CD4-positive, alpha-beta T cell treated with Interleukin-12 subunit alpha and Interleukin-12 subunit beta, for 1 hour (primary cell): Measurements from ENCODE around the gene DNAH8.
A peak's percentile ranks its signal among the peaks of the same experiment; 100 is the strongest.
"Not testable (repeated sequence)": the region's sequence is repeated elsewhere in the genome, so short reads cannot be mapped to it uniquely, and the experiment has no call there.

Experiments
- DNase-seq: peaks from one replicate; pipeline ENCODE4 v3.0.0-alpha.2; 2020

DNAH8 gene

DNA sequence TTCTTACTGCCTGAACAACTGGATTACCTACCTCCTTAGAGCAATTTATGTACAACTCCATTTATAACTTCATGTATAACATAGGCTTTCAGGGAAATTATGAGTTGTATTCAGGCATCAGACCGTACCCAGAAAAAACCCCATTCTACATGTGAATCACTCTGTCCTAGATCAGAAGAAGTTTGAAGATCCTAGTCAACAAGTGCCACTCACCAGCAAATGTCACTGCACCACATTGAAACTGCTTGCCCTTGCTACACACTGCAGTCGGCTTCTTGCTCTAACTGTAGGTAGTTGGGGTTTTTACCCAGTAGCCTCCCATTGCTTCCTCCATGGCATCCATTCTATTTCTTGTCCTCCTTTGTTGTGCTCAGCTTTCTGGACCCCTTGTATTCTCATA lies 132.4 kb downstream of the DNAH8 start:
- DNase-seq = no peak

DNA sequence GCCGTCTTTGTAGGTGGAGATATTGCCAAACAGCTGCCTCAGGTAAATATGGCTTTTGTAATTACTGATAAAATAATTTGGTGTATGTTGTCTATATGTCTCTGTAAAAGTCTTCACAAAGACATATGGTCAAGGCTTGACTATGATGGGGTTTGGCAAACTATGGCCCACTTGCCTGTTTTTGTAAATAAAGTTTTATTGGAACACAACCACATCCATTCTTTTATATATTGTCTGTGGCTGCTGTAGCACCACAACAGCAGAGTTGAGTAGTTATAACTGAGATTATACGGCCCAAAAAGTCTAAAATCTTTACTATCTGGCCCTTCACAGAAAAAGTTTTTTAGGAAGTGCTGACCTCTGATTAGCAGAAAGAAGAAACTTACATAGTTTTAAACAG lies 133.6 kb downstream of the DNAH8 start:
- no peak for DNase-seq

DNA sequence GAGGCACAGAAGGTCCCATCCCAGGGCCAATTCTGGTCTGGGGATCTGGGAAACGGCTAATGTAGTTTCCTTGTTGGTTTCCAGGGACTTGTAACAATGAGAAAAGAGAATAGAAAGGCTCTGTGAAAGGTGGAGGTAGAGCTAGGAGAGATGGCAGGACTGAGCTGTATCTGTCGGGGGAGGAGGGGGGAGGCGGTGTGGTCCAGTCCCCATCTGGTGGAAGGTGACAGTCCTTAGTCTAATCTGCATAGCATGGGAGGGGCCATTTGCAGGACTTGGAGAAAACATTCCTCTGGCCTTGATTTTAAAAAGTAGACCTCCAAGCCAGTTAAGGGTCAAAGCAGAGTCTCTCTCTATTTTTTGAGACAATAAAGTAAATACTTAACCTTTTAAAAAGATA lies 137.1 kb downstream of the DNAH8 start:
- DNase-seq = no peak

DNA sequence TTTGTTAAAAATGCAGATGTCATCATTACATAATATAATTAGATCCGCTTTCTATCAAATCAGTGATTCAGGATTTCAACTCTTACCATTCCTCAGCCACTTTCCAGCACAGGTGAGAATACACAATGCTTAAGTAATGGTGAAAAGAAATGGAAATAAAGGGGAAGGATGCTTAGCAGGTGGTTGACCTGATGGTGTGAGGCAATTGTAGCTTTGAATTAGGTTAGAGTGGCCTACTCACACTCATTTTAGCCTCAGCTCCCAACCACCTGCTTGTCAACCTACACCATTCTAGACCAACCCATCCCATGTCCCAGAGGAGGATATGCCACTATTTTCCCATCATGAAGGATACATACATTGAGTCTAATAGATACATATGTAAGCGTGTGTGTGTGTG lies 138.1 kb downstream of the DNAH8 start:
- no peak for DNase-seq

DNA sequence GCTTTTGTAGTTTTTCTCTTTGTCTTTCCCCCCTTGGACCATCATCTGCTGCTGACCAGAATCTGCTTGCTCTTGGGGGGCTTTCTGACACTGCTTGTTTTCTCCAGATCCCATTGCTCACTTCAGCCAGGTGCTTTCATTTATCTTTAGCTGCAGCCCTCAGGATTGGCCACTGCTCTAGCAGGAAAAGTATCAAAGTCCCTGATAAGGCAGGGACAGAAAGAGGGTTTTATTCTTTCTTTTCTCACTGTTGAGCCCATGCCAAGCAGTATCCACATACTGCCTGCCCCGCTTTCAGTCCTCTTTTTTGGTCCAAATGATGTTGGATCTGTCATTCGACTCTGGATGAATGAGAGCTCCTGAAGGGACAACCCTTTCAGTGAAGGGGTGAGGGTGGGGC lies 141.4 kb downstream of the DNAH8 start:
- DNase-seq = no peak

DNA sequence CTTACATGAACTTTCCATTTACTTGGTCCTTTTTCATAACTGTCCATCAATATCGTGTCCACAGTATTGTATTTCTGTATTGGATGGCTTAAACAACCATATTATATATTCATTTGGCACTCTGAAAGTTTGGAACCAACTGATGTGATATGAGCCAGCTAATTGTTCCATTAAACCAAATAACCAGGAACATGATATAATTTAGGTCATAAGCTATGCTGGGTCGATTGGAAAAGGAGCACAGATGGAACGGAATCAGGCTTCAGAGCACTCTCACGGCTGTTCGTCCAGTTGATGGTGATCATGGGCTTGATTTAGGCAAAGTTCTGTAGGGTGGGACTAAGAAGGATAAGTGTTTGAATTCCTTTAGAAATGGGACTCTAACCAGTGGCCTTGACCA lies 142.7 kb downstream of the DNAH8 start:
- DNase-seq = no peak

DNA sequence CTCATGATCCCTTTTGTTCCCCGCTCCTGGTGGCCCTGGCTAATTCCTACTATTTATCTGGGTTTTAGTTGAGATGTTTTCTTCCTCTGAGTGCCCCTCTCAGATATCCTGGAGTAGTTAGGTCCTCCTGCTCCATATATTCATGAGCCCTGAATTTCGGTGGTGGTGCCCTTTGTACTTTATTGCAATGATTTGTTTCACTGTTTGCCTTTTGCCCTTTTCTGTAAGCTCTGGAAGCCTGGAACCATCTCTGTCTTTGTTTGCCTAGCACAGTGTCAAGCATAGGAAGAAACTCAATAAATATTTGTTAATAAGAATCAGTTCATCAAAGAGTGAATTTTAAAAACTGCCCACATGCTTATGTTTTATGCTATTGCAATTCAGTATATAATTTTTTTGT lies 144.9 kb downstream of the DNAH8 start:
- no peak for DNase-seq

DNA sequence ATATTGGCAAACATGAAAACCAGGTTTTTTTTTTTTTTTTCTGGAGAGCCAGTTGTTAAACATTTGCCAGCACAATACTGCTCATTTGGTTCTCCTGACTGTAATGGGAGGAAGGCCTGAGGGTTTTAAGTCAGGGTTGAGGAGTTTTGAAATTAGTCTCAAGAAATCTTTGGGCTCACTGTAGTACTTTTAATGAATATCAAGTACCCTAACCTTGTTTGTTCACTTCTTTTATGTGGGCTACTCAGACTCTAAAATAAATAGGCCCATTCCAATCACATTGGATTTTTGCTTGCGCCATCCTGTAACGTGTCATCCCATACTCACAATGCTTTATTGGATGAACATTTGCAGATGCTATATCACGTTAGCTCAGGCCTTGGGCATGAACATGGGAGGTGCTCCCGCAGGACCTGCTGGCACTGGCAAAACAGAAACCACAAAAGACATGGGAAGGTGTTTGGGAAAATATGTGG lies 146.9 kb downstream of the DNAH8 start:
- no peak for DNase-seq

DNA sequence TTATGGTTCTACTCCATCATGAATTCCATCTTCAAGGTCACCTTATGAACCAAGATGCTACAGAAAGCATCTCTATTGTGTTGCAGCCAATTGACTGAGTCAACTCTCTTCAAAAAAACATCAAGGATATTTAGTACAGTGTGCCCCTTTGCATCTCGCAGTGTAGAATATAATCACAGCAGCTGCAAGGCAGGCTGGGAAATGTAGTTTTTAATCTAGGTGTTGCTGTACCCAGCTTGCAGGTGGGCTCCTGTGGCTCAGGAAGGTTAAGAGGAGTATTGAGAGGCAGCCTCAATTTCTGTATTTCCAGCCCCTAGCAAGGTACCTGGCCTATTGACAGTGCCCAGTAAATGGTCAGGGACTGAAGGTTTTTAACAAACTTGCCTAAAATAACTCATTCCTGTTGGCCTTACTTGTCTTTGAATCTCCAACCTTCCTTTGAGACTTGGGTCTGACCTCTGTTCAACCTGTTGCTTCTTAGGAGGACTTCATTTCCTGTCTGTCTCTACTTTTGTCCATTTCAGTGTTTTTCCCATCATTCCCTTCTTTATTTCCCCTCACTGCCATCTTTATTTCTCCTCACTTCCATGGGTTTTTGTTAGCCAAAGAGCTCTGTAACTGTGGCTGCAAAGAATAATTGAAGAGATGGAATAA lies 150.5 kb downstream of the DNAH8 start:
- no peak for DNase-seq

DNA sequence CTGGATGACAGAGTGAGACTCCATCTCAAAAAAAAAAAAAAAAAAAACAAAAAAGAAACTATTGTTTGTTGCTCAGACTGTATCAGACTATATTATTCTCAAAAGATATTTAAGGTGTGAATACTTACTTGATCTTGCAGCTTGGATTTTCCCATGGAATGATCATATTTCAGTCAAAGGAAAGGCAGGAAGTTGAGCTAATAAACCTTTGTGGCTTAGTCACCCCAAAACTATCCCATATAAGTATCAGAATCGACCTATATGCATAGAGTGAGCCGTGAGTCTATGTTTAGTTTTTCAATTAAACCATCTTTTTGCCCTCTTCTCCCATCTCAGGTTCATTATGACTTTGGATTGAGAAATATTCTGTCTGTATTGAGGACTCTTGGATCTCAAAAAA lies 152.6 kb downstream of the DNAH8 start:
- no peak for DNase-seq

DNA sequence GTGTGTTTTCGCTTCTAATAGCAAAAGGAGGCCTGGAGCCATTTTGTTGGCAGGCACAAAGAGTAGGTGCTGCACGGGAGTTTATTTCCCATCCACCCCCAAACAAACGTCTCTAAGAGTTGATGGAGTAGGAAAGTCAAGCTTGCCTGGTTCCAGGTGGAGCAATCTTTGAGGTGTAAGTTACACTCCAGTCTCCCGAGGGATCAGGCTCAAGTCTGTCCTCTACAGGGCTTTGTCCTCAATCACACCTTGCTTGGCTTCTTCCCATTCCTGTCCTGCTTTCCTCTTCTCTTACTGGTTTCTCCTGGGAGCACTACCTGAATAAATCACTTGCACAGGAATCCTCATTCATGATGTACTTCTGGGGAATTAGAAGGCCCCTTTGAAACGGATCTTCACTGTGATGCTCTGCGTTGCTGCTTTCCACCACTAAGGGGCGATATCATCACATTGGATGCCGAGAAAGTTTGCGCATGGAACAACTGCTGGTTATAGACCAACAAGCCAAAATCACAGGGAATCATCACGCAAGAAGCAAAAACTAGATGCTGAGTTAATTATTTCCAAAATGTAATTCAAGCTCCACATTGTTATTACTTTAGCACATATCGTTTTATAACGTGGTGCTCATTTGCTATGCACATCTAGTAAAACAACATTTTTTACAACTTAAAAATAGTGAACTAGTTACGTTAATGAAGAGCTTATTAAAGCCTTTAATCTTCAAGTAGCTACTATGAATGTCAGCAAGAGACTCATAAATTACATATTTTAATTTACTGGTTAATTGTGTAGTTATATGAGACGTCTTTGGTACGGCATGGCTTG lies 156.8 kb downstream of the DNAH8 start:
- DNase-seq = peak; percentile 68

DNA sequence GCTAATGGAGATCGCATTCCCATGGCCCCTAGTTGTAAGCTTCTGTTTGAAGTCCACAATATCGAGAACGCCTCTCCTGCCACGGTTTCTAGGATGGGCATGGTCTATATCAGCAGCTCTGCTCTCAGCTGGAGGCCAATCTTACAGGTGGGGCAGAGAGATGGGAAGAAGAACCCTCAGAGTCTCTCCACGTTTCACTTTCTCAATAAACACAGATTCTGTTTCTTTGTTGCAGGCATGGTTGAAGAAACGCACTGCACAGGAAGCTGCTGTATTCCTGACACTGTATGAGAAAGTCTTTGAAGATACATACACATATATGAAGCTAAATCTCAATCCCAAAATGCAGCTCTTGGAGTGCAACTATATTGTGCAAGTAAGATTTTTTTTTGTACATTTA lies 157.9 kb downstream of the DNAH8 start:
- no peak for DNase-seq

DNA sequence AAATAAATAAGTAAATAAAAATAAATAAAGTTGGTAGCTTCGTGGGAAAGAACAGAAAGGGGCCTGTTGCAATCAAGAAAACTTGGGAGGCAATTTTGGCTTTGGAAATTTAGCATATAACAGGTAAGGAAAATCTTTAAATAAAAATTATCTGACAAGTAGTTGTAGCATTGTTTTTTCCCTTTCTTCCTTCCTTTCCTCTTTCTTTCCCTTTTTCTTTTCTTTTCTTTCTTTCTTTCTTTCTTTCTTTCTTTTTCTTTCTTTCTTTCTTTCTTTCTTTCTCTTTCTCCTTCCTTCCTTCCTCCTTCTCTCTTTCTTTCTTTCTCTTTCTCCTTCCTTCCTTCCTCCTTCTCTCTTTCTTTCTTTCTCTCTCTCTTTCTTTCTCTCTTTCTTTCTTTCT lies 158.7 kb downstream of the DNAH8 start:
- DNase-seq = not testable (repeated sequence)

DNA sequence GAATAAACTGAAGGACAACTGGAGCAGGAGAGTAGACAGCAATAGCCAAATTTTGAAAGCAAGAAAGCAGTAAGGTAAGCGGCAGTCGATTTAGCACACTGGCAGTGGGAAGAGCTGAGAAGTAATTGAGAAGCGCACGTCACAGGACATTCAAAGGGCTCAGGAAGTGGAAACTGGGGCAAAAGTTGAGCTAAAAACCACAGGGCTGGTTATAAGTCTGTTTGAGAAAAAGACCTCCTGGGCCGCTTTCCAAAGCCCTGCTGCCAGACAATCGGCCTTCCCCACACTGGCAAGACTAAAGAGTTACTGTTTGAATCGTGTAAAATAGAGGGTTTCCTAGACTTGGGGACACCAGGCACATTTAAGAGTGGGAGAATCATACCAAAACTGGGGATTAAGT lies 161.4 kb downstream of the DNAH8 start:
- peak; percentile 68 for DNase-seq

DNA sequence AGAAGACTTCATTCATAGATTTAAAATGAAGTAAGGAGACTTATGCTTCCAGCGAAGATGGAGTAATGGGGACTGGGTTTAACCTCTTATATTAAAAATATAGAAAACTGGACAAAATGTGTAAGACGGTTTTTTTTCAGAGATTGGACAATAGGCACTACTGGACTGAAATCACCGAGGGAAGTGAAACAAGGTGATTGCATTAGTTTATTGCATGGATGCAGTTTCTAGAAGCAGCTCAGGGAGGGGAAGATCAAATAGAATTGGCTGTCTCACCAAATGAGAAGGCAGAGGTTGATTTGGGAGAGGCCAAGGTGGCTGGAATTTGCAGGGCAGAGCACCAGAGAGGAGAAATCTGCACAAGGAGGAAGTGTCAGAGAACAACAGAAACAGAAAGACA lies 162.6 kb downstream of the DNAH8 start:
- DNase-seq = no peak

DNA sequence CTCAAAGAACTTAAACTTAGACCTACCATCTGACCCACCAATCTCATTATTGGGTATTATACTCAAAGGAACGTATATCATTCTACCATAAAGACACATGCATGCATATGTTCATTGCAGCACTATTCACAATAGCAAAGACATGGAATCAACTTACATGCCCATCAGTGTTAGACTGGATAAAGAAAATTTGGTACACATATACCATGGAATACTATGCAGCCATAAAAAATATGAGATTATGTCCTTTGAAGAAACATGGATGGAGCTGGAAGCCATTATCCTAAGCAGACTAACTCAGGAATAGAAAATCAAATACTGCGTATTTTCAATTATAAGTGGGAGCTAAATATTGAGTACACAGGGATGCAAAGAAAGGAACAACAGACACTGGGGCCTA lies 167.0 kb downstream of the DNAH8 start:
- no peak for DNase-seq

DNA sequence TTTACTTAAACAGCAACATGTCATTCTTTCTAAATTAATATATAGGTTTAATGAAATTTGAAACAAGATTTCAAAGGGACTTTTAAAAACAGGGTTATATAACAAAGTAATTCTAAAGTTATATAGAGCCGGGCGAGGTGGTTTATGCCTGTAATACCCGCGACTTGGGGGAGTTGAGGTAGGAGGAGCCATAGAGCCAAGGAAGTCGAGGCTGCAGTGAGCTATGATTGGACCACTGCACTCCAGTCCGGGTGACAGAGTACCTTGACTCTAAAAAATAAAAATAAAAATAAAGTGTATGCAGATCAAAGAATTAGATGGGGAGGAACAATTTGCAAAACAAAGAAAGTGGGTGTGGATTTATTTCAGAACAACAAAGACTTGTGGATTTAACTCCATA lies 182.4 kb downstream of the DNAH8 start:
- DNase-seq = no peak

DNA sequence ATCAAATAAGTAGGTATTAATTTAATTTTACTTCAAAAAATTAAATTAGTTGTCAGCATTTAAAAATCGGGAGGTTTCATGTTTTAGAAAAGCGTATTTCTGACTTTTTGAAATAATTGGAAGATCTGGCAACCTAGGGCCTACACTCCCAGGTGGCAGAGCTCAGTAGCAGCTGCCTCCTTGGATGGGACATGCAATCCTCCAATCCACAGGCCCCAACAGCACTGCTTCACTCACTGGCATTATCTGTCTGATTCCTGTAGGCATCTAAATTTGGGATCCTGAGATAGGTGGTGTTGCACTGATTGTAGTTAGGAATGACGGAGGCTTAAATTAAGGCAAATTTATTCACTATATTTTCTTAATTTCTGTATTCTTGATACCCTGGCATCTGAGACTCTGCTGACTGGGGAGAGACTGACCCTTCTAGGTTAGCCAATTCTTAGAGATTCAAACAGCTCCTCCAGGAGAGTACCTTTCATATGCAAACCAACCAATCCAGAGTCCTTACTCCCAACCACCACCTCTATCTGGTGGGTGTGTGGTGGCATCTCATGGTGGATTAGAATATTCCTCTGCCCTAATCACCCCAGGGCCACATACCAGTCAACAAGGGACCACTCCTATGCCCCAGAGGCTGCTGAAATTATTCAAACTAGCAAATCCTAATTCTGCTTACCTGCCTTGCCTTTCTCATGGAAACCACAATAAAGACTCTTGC lies 186.9 kb downstream of the DNAH8 start:
- DNase-seq = no peak

DNA sequence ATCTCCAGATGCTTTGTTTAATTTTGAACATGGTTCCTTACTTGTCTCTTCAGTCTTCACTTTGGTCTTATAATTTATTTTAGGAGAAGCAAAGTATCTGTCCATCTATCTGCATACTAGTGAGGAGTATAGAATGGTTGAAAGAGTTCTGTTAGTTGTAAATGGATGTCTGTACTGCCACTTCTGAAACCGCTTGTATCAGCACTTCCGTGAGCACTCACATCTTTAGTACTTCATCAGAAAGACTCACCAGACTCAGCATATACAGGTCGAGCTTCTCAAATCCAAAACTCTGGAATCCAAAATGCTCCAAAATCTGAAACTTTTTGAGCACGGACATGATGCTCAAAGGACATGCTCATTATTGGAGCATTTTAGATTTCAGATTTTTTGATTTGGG lies 191.5 kb downstream of the DNAH8 start:
- no peak for DNase-seq

DNA sequence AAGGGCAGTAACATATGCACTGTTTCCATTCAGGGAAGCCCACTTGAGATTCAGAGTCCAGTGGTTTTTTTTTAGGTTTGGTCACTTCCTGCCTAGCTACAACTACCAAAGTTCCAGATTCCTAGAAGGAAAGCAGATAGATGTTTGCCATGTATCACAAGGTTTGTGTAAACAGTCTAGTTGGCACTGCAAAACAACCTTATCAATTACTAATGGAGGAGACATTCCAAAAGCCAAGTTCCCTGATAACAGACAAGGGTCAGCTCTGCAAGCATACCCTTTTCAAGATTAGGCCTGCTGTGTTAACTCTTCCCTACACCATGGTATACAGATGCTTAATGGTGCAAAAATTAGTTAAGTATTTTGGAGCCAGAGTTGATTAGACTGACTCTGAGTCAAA lies 192.2 kb downstream of the DNAH8 start:
- DNase-seq = no peak

DNA sequence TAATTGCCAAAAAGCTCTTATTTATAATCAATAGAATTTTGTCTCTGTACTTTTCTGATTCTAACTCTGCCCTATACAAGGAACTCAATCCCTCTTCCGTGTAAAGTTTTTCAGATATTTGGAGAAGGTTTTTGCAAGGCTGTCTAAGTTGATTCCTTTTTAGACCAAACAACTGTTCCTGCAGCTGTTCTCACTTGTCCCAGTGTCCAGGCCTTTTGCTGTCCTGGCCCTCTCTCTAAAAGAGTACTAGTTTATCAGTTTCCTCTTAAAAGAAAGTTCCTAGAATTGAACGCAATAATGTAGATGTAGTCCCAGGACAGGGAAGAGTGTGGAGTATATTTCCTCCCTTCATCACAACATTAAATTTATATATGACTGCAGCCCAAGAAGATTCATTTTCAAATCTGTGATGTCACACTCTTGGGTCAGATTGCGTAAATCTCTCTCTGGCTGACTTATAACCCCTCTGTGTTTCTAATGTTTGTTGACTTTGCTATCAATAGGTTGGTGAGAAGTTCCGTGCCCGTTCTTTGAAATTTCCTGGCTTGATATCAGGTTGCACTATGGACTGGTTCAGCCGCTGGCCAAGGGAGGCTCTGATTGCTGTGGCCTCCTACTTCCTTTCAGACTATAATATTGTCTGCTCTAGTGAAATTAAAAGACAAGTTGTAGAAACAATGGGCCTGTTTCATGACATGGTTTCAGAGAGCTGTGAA lies 194.1 kb downstream of the DNAH8 start:
- no peak for DNase-seq

DNA sequence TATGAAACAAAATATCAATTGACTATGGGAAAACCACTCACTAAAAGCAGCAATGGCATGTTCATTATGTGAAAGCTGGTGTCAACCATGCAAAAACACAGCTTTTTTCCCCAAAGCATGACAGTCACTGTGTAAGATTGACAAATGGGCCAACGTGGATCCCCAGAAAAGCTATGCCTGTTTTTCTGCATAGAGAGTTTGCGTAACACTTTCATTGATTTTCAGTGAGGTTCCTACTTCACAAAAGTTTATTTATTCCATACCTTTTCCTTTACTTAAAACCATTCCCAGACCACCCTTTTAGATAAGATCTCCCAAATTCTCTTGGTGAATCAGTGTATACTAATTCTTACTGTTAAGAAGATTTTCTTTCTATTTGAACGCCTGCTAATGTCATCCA lies 195.1 kb downstream of the DNAH8 start:
- DNase-seq = no peak

DNA sequence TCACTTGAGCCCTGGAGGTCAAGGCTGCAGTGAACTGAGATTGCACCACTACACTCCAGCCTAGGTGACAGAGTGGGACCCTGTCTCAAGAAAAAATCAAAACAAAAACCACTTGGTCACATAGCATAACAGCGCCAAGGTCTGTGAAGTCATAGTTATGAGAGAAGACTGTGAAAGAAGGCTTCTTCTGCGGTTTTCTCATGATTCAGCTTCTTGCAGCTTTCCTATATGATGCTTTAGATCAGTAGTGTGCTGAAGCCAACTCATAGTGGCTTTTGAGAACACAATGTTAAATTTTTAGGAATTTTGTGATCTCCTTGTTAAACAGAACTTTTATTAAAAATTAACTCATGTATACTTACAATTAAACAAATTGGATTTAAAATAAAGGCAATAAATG lies 197.3 kb downstream of the DNAH8 start:
- no peak for DNase-seq
